RWPE2 (cell line): ENCODE measurements around the gene KRT39.

ENCODE experiments used
- ATAC-seq: fragments of 200-7000 bp; cut with Tn5 transposase; 3 replicates; pipeline ENCODE4 v1.9.1; 2021; ENCODE audit warnings: low read depth
- DNase-seq: peaks from one replicate; pipeline ENCODE4 v3.0.0-alpha.2; 2020; ENCODE audit warnings: low spot score
- H3K27ac ChIP-seq: fragments of 450-650 bp; 2 replicates; pipeline ENCODE4 v1.5.1; 2017; ENCODE audit warnings: mild to moderate bottlenecking; ENCODE audit not compliant: poor library complexity, severe bottlenecking
- H3K27me3 ChIP-seq: fragments of 250-450 bp; sonication (Bioruptor Pico); 2 replicates; pipeline ENCODE4 v1.5.1; 2021; ENCODE audit warnings: mild to moderate bottlenecking, moderate library complexity; ENCODE audit not compliant: insufficient read depth, poor library complexity, severe bottlenecking
- H3K36me3 ChIP-seq: fragments of 250-450 bp; sonication (Bioruptor Pico); 2 replicates; pipeline ENCODE4 v1.5.1; 2020; ENCODE audit warnings: low read depth, mild to moderate bottlenecking, moderate library complexity
- H3K4me1 ChIP-seq: fragments of 250-450 bp; sonication (Bioruptor Pico); 2 replicates; pipeline ENCODE4 v1.5.1; 2021; ENCODE audit warnings: mild to moderate bottlenecking, moderate library complexity; ENCODE audit not compliant: insufficient read depth, poor library complexity, severe bottlenecking
- H3K4me3 ChIP-seq: fragments of 250-450 bp; sonication (Bioruptor Pico); 2 replicates; pipeline ENCODE4 v1.5.1; 2021; ENCODE audit warnings: mild to moderate bottlenecking, moderate library complexity; ENCODE audit not compliant: severe bottlenecking
- H3K9me3 ChIP-seq: fragments of 250-450 bp; sonication (Bioruptor Pico); 2 replicates; pipeline ENCODE4 v1.5.1; 2021; ENCODE audit warnings: mild to moderate bottlenecking, moderate library complexity; ENCODE audit not compliant: severe bottlenecking
- TF ChIP-seq, protein P1 (sequence below): fragments of 450-650 bp; IDR thresholded peaks from one replicate; pipeline ENCODE4 v1.5.1; 2017; ENCODE audit warnings: mild to moderate bottlenecking, moderate library complexity; ENCODE audit not compliant: poor library complexity, severe bottlenecking

The KRT39 gene

DNA sequence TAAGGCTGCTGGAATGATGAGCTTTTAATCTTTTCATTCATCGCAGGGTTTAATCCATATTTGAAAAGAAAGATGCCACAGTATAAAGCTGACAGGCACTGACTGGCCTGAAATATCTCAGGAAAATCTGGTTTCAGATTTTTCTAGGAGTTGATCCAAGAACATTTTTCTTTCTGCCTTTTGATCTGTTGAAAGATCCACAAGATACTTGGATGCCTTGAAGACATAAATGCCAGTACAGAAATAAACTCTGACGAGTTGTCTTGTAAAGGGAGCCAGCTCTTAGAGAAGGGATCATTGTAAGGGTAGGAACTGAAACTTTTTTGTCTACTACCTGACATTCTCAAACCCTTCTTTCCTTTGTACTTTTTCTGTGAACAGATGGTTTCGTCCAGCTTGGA, 56.3 kb downstream of the KRT39 start:
- peak overlapping the region; percentile 96 for H3K27ac ChIP-seq
- H3K27me3 ChIP-seq: no peaks in the 10 kb centered on the region
- DNase-seq: no peak
- H3K4me3 ChIP-seq: no peak overlapping the region
- H3K4me1 ChIP-seq: peaks cover 37% of the 10 kb centered on the region
- no peaks in the 10 kb centered on the region for H3K36me3 ChIP-seq
- no peaks in the 10 kb centered on the region for H3K9me3 ChIP-seq
- TF ChIP-seq, protein P1, sequence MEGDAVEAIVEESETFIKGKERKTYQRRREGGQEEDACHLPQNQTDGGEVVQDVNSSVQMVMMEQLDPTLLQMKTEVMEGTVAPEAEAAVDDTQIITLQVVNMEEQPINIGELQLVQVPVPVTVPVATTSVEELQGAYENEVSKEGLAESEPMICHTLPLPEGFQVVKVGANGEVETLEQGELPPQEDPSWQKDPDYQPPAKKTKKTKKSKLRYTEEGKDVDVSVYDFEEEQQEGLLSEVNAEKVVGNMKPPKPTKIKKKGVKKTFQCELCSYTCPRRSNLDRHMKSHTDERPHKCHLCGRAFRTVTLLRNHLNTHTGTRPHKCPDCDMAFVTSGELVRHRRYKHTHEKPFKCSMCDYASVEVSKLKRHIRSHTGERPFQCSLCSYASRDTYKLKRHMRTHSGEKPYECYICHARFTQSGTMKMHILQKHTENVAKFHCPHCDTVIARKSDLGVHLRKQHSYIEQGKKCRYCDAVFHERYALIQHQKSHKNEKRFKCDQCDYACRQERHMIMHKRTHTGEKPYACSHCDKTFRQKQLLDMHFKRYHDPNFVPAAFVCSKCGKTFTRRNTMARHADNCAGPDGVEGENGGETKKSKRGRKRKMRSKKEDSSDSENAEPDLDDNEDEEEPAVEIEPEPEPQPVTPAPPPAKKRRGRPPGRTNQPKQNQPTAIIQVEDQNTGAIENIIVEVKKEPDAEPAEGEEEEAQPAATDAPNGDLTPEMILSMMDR: no peak
- ATAC-seq: peak; percentile 12; the same call in 2 of the 3 replicates

DNA sequence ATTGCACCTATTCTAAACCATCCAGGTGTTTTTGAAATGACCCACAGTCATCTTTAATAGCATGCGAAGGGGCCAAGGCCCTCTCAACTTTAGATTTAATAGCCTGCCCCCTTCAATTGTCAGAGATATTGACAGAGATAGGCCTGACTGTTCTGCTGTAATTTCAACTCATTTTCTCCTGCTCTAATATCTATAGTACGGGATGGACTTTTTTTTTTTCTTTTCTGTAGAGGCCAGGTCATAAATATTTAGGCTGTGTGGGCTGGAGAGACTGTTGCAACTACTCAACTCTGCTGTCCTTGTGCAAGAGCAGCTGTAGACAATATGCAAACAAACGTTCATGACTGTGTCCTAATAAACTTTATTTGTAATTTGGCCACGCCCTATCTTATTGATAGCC, 57.0 kb downstream of the KRT39 start:
- no peak for DNase-seq
- Histone ChIP-seq H3K4me3 (no peak overlapping the region), H3K27ac (peak overlapping the region; percentile 96), H3K9me3 (no peaks in the 10 kb centered on the region), H3K27me3 (no peaks in the 10 kb centered on the region), H3K4me1 (peaks cover 33% of the 10 kb centered on the region), H3K36me3 (no peaks in the 10 kb centered on the region)
- ATAC-seq: peak; percentile 68
- TF ChIP-seq, protein P1: no peak

DNA sequence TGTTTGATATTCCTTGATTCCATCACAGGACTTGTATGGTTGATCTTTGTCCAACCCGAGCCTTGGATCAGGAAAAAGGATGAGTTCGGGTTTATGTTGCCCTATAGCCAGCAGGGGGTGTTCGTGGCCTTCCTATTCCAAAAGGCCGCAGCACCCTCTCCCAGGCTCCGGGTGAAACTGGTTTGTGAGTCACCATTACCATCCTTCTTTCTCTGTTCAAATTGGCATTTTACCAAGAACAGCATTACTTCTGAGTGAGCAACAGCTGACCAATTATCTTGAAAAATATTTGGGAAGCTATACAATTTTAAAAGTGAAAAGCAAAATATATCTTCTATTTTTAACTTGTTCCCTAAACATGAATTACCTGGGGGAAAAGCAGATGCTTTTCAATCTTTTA, 57.4 kb downstream of the KRT39 start:
- ATAC-seq: peak; percentile 79

More for the DNA sequence above, 57.4 kb downstream of the KRT39 start:
- peak; percentile 88 for DNase-seq
- H3K4me1 ChIP-seq: peaks cover 29% of the 10 kb centered on the region
- H3K27me3 ChIP-seq: no peaks in the 10 kb centered on the region
- H3K27ac ChIP-seq: peak overlapping the region; percentile 96
- H3K9me3 ChIP-seq: no peaks in the 10 kb centered on the region
- H3K36me3 ChIP-seq: no peaks in the 10 kb centered on the region
- TF ChIP-seq, protein P1: peak; percentile 95
- H3K4me3 ChIP-seq: no peak overlapping the region
